Measurements from ENCODE around the gene CDH2. TPM values are rescaled to one million over a fixed set of nuclear protein-coding genes. Genes with fewer than 3 reads are reported as not detected.

CDH2 gene
- total RNA-seq, 1 experiment from 2014 or later, result 36.2 TPM

GRCh38 chr18:28127228-28127627 lies 49.7 kb downstream of the CDH2 start:
- H2BK12ac ChIP-seq (ENCODE audit: insufficient read length, low read depth, low read length), result no peak overlapping the region
- no peaks in the 10 kb centered on the region for H3K9me3 ChIP-seq (ENCODE audit: control insufficient read depth, low read depth, low read length)
- H4K20me1 ChIP-seq (ENCODE audit: control insufficient read depth, insufficient read depth, insufficient read length), result no peaks in the 10 kb centered on the region
- no peak overlapping the region for H2AFZ ChIP-seq (ENCODE audit: low read length)
- H2BK20ac ChIP-seq (ENCODE audit: low read depth, low read length, poor library complexity, severe bottlenecking), result no peak overlapping the region
- Mint-ChIP-seq H3K4me1 (peaks cover 7 to 16% of the 10 kb centered on the region in 2 experiments; a peak in 3 of 4 replicates), H3K4me3 (no peak overlapping the region), H3K36me3 (ENCODE audit: insufficient read depth in 1 of 3, low read depth in 3 of 3) (no peaks in the 10 kb centered on the region), H3K27me3 (ENCODE audit: low read depth) (no peaks in the 10 kb centered on the region), H3K27ac (no peak overlapping the region), H3K9me3 (no peaks in the 10 kb centered on the region)
- H3K9ac ChIP-seq (ENCODE audit: extremely low read depth, insufficient read length, low read length), result no peak overlapping the region
- no peak overlapping the region for H3K4me2 ChIP-seq (ENCODE audit: insufficient read depth, insufficient read length, low read length)
- no peak overlapping the region for H3T11ph ChIP-seq (ENCODE audit: low read length)
- WGBS (ENCODE audit: extremely low coverage, insufficient read length, low lambda C conversion rate), result no CpG with 5 or more reads among the region's 6 CpGs
- no peaks in the 10 kb centered on the region for H3K23me2 ChIP-seq (ENCODE audit: insufficient read length, low read depth, low read length, poor library complexity, severe bottlenecking)
- H2AK5ac ChIP-seq (ENCODE audit: insufficient read length, low read length), result no peak overlapping the region
- H2BK15ac ChIP-seq (ENCODE audit: low read depth, low read length), result no peak overlapping the region
- H3K27ac ChIP-seq (ENCODE audit: insufficient read length, low read depth, low read length), result no peak overlapping the region
- H3K18ac ChIP-seq (ENCODE audit: insufficient read length, low read depth, low read length), result no peak overlapping the region
- H3K79me1 ChIP-seq (ENCODE audit: insufficient read depth, low read depth, low read length, poor library complexity, severe bottlenecking), result no peaks in the 10 kb centered on the region
- H2BK5ac ChIP-seq (ENCODE audit: insufficient read length, low read length), result no peak overlapping the region
- H3K14ac ChIP-seq (ENCODE audit: insufficient read depth, low read length), result no peak overlapping the region
- no peak overlapping the region for H4K5ac ChIP-seq (ENCODE audit: insufficient read length, low read depth, low read length)
- peaks cover 2% of the 10 kb centered on the region; the same call in 1 of the 2 replicates for H3K79me2 ChIP-seq (ENCODE audit: insufficient read depth, low read length)
- DNase-seq, result no peak
- H3K27me3 ChIP-seq (ENCODE audit: insufficient read depth, low read length), result no peaks in the 10 kb centered on the region
- H4K8ac ChIP-seq (replicated peaks; ENCODE audit: insufficient read length, low read depth, low read length), result no peak overlapping the region
- TF ChIP-seq, protein P1, sequence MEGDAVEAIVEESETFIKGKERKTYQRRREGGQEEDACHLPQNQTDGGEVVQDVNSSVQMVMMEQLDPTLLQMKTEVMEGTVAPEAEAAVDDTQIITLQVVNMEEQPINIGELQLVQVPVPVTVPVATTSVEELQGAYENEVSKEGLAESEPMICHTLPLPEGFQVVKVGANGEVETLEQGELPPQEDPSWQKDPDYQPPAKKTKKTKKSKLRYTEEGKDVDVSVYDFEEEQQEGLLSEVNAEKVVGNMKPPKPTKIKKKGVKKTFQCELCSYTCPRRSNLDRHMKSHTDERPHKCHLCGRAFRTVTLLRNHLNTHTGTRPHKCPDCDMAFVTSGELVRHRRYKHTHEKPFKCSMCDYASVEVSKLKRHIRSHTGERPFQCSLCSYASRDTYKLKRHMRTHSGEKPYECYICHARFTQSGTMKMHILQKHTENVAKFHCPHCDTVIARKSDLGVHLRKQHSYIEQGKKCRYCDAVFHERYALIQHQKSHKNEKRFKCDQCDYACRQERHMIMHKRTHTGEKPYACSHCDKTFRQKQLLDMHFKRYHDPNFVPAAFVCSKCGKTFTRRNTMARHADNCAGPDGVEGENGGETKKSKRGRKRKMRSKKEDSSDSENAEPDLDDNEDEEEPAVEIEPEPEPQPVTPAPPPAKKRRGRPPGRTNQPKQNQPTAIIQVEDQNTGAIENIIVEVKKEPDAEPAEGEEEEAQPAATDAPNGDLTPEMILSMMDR (conservative IDR thresholded peaks at IDR 0.05), result no peak
- H3K4ac ChIP-seq (ENCODE audit: low read depth, low read length), result no peak overlapping the region
- no peak overlapping the region for H3K23ac ChIP-seq (ENCODE audit: insufficient read length, low read depth, low read length)
- H3K4me1 ChIP-seq (ENCODE audit: insufficient read depth, low read length), result no peaks in the 10 kb centered on the region
- H2BK120ac ChIP-seq (ENCODE audit: low read depth, low read length, poor library complexity, severe bottlenecking), result no peak overlapping the region
- H4K91ac ChIP-seq (ENCODE audit: insufficient read length, low read depth, low read length), result no peak overlapping the region
- H3K56ac ChIP-seq (ENCODE audit: insufficient read length, low read depth, low read length), result no peak overlapping the region
